HEK293T (cell line): Measurements from ENCODE around the gene SRRM3.

Source experiments
- BHLHE40 ChIP-seq: fragments of 450-650 bp; IDR thresholded peaks from 2 replicates; pipeline ENCODE4 v1.6.1; 2016; ENCODE audit warnings: mild to moderate bottlenecking, moderate library complexity, borderline replicate concordance
- ELF4 ChIP-seq: fragments of 450-650 bp; IDR thresholded peaks from 2 replicates; pipeline ENCODE4 v1.6.1; 2017; ENCODE audit warnings: antibody characterized with exemption
- FOXM1 ChIP-seq: fragments of 450-650 bp; IDR thresholded peaks from 2 replicates; pipeline ENCODE4 v1.6.1; 2017; ENCODE audit warnings: mild to moderate bottlenecking, borderline replicate concordance
- L3MBTL2 ChIP-seq: fragments of 450-650 bp; conservative IDR thresholded peaks from 2 replicates; pipeline ENCODE4 v1.6.1; 2016; ENCODE audit warnings: mild to moderate bottlenecking
- TARDBP ChIP-seq: fragments of 450-650 bp; IDR thresholded peaks from 2 replicates; pipeline ENCODE4 v1.6.1; 2016
- ZNF384 ChIP-seq: fragments of 450-650 bp; IDR thresholded peaks from 2 replicates; pipeline ENCODE4 v1.6.1; 2016

- no peak for TF ChIP-seq L3MBTL2
- TF ChIP-seq BHLHE40, result no peak
- TF ChIP-seq ZNF384, result no peak
- TF ChIP-seq ELF4, result no peak
- TF ChIP-seq FOXM1, result no peak
- no peak for TF ChIP-seq TARDBP
Observed at GRCh38 chr7:76329479-76329878, 127.8 kb downstream of the SRRM3 start.
